ENCODE measurements around the gene SLC35G1.

The SLC35G1 gene

DNA sequence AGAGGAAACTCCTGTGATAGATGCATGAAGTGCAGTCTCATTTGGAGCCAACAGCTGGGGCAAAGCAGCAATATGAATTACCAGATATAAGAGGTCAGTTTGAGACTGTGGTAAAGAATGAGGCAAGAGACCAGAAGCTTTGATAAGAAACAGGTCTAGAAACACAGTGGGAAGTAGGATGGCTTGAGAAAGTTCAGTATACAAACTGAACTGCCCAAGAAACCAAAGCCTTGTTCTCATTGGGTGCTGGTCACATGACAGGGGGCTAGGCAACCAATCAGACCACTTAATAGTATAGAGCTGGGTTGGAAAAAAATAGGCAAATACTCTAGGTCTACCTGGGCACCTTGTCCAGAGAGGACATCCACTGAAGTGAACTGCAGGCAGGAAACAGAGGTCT is 53.7 kb downstream of the SLC35G1 start:
- in situ Hi-C loops (cut with MboI; ENCODE audit: low sequenced_read_pairs), result no loop called here

DNA sequence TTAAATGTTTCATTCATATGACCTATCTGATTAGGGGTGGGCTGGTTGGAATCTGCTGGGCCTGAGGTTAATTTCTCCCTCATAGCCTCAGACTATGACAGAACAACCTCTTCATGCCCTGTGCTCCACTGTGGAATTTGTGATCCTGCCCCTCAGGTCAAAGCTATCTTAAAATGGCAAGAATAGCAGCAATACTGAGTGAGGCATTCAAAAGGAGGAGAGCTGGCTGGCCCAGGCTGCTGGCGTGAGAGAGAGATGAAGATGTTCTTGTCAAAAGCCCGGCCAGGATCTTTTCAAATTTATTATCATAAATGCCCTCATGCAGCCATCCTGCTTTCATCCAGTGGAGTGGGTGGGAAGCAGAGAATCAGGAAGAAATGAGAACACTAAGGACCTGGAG is 58.1 kb downstream of the SLC35G1 start:
- in situ Hi-C loops (cut with MboI; ENCODE audit: low sequenced_read_pairs), result no loop called here

Data from HL-60/S4 treated with phorbol 12-myristate 13-acetate at 8.2 ng/mL for 4 days and 3 days (cell line).